ENCODE results near the gene ECSIT.
A peak's percentile ranks its signal among the peaks of the same experiment; 100 is the strongest.

ECSIT gene

GRCh38 chr19:11504502-11505031 lies 24.4 kb downstream of the ECSIT start:
- no peak for DNase-seq (ENCODE audit: low spot score)

- no peak for DNase-seq (ENCODE audit: low spot score)
These were observed 29.0 kb downstream of the ECSIT start for GRCh38 chr19:11499890-11500420.

GRCh38 chr19:11499220-11499726 lies 29.7 kb downstream of the ECSIT start:
- DNase-seq (ENCODE audit: low spot score) = no peak

GRCh38 chr19:11496391-11497163 lies 32.4 kb downstream of the ECSIT start:
- peak; percentile 90 for DNase-seq (ENCODE audit: low spot score)

GRCh38 chr19:11495885-11496284 lies 33.0 kb downstream of the ECSIT start:
- DNase-seq (ENCODE audit: low spot score) = no peak

GRCh38 chr19:11495481-11495880 lies 33.5 kb downstream of the ECSIT start:
- no peak for DNase-seq (ENCODE audit: low spot score)

- no peak for DNase-seq (ENCODE audit: low spot score)
These were observed 34.2 kb downstream of the ECSIT start for GRCh38 chr19:11494634-11495285.

- DNase-seq (ENCODE audit: low spot score) = no peak
These were observed 39.6 kb downstream of the ECSIT start for GRCh38 chr19:11489378-11489777.

- DNase-seq (ENCODE audit: low spot score) = no peak
These were observed 42.1 kb downstream of the ECSIT start for GRCh38 chr19:11486661-11487503.

GRCh38 chr19:11485245-11485837 lies 43.6 kb downstream of the ECSIT start:
- DNase-seq (ENCODE audit: low spot score) = no peak

GRCh38 chr19:11483366-11484111 lies 45.4 kb downstream of the ECSIT start:
- DNase-seq (ENCODE audit: low spot score) = no peak

- peak; percentile 73 for DNase-seq (ENCODE audit: low spot score)
These were observed 46.4 kb downstream of the ECSIT start for GRCh38 chr19:11482384-11483050.

- DNase-seq (ENCODE audit: low spot score) = no peak
These were observed 47.2 kb downstream of the ECSIT start for GRCh38 chr19:11481534-11482383.

- DNase-seq (ENCODE audit: low spot score) = no peak
These were observed 48.0 kb downstream of the ECSIT start, which contains the start of gene ELAVL3 for GRCh38 chr19:11480715-11481533. ELAVL3 (minus strand) TSS chr19:11481046; CDS start chr19:11480608, 438 bp downstream.

- no peak for DNase-seq (ENCODE audit: low spot score)
These were observed 48.8 kb downstream of the ECSIT start for GRCh38 chr19:11479898-11480714.

GRCh38 chr19:11479090-11479897 lies 49.6 kb downstream of the ECSIT start:
- DNase-seq (ENCODE audit: low spot score) = peak; percentile 78

All from RKO (cell line).